GM10266 (cell line): ENCODE data around the gene SEC24B.

Experiments used
- DNase-seq: peaks from one replicate; pipeline ENCODE4 v3.0.0; 2012; ENCODE audit errors: extremely low spot score
- TF ChIP-seq, protein P1 (sequence below): IDR thresholded peaks from 2 replicates; pipeline ENCODE4 v1.5.1; 2012; ENCODE audit warnings: mild to moderate bottlenecking, low read depth; ENCODE audit not compliant: control insufficient read depth, insufficient read depth; ENCODE audit errors: missing control alignments

Gene SEC24B

DNA sequence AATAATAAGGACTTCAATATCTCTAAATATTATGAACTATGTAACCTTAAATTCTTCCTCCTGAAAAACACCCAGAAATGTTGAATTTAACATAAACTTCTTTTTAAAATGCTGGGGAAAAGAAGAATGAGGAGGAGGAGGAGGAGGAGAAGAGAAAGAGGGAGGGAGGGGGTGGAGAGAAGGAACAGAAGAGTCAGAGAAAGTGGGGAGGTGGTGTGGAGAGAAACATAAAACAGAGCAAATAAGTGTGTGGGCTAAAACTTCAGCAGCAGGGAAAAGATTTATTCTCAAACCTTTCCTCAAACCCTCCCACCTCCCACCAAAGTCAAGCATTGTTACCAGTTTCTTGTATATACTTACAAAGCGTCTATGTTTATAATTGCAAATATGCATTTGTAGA, 34.7 kb upstream of the SEC24B start:
- TF ChIP-seq, protein P1, sequence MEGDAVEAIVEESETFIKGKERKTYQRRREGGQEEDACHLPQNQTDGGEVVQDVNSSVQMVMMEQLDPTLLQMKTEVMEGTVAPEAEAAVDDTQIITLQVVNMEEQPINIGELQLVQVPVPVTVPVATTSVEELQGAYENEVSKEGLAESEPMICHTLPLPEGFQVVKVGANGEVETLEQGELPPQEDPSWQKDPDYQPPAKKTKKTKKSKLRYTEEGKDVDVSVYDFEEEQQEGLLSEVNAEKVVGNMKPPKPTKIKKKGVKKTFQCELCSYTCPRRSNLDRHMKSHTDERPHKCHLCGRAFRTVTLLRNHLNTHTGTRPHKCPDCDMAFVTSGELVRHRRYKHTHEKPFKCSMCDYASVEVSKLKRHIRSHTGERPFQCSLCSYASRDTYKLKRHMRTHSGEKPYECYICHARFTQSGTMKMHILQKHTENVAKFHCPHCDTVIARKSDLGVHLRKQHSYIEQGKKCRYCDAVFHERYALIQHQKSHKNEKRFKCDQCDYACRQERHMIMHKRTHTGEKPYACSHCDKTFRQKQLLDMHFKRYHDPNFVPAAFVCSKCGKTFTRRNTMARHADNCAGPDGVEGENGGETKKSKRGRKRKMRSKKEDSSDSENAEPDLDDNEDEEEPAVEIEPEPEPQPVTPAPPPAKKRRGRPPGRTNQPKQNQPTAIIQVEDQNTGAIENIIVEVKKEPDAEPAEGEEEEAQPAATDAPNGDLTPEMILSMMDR, result no peak
- DNase-seq, result no peak

DNA sequence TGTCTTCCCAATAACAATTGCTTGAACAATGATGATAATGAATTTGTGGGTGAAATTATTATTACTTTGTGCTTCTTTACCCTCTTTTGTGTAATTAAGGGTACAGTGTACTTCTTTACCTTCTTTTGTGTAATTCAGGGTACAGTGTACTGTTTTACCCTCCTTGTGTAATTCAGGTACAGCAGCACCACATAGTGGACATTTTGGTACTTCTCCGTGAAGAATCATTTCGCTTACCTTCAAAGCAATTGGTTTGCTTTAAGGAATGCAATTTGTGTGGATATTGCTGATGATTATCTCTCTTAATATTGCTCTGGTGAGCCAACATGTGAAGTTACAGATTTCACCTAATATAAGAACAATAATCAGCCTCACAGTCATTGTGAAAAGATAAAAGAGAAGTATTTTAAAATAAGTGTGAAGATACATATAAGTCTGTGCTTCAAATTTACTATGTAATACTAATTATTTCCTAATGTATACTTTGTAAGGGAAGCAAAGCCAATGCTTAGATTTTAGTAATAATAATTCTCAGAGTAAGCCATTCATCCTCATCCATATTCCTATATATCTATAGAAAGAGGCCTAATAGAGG, 27.2 kb upstream of the SEC24B start:
- DNase-seq, result peak; percentile 38
- TF ChIP-seq, protein P1, result peak; percentile 66

DNA sequence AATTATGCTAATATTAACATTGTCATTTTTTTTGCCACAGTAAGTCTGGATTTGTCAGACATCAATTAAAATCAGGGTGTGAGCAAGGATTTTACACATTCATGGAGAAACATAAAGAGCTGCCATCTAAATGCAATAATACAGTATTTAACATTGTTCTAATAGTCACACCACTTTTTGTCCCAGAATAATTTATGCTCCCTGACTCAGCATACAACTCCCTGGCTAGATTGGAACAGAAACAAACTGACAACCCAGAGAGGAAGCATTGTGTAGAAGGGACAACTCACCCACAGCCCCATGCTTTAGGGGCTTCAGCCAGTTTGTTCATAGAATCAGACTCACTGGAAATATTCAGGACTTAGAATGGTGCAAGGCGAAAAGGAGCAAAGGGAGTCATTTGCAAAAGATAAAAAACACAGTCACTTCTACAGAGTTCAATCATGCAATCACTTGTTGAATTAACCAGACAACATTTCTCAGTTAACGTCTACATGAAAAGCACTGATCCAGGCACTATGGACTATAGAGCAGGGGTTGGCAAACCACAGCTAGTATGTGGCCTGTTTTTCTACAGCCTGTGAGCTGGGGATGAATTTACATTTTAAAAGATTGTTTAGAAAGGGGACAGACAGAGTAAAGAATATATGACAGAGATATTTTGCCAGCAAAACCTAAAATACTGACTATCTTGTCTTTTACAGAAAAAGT, 26.4 kb upstream of the SEC24B start:
- TF ChIP-seq, protein P1, result no peak

DNA sequence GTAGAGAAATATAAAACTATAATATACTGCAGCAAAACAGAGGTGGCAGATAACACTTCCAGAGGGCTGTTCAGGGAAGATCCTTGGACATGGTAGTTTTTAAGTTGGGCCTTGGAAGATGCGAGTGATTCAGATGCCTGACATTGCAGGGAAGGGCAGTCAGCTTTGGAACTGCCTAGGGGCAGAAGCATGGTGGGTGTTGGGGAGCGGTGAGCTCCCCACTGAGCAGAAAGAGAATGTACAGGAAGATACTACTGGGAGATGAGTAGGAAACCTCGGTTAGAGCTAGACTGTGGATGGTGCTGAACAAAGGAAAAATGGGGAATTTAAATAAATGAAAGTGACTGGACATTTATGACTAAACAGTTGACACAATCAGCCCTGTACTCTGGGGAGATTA, 24.9 kb upstream of the SEC24B start:
- TF ChIP-seq, protein P1, result no peak
- DNase-seq, result no peak

More for the DNA sequence above, 26.4 kb upstream of the SEC24B start:
- no peak for DNase-seq

DNA sequence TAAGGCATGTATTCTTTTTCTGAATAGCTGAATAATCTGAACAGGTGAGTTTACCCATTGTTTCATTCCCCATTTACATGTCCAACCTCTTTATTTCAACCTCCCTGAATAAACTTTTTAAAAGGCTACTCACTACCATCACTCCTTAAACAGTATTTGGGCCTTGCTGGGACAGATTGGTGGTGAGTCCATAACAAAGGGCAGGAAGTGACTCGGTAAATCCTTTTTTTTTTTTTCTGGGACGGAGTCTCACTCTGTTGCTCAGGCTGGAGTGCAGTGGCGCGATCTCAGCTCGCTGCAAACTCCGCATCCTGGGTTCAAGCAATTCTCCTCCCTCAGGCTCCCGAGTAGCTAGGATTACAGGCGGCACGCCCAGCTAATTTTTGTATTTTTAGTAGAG, 23.4 kb upstream of the SEC24B start:
- DNase-seq, result no peak
- TF ChIP-seq, protein P1, result no peak

DNA sequence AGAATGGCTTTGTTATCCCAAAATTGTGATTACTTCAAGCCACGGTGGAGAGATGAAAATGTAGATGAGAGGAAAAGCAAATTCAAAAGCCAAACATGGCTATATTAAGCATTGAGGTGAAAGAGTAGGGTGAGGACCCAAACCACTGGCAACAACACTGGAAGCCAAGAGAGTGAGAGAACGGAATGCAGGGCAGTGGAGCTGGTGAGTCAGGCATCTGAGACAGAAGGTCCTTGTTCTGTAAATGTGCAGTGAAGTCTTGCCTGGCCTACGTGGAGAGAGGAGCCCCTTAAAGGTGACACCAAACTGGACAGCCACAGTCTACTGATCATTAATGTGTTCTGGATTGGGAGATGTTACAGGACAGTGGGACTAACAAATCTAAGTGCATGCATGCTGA, 22.8 kb upstream of the SEC24B start:
- TF ChIP-seq, protein P1, result no peak
- no peak for DNase-seq

DNA sequence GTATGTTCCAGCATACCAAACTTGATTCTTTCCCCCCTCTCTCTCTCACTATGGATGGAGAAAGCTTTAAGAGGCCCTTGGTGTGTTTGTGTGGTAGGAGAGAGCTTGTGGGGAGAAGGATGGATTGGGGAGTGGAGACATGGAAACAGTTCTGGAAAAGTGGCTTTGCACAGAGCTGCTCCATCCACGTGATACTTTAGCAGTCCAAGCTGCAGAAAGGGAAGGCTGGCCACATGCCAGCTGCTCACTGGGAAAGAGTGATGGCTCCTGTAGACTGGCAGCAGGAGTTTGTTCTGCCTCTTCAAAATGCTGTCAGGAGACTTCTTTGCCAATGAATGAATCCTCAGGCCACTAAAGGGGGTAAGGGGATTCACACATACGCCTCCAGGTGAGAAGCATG, 21.7 kb upstream of the SEC24B start:
- no peak for DNase-seq
- TF ChIP-seq, protein P1, result no peak
